ENCODE measurements around the gene EYS.
A peak's percentile ranks its signal among the peaks of the same experiment; 100 is the strongest.

Gene EYS

GRCh38 chr6:64121011-64121565 is 1585.9 kb downstream of the EYS start:
- Histone ChIP-seq H3K4me3 (ENCODE audit: low read length in 2 of 2) (no peak overlapping the region), H3K9ac (ENCODE audit: low read depth in 1 of 2, low read length in 2 of 2) (no peak overlapping the region), H3K4me1 (ENCODE audit: control insufficient read depth in 2 of 2, insufficient read depth in 2 of 2, low read length in 2 of 2) (no peaks in the 10 kb centered on the region), H3K9me3 (ENCODE audit: control insufficient read depth in 2 of 2, low read length in 2 of 2) (no peaks in the 10 kb centered on the region), H3K27me3 (ENCODE audit: control insufficient read depth in 2 of 2, insufficient read depth in 2 of 2, low read length in 2 of 2) (no peaks in the 10 kb centered on the region), H3K27ac (ENCODE audit: low read depth in 2 of 2, low read length in 2 of 2) (no peak overlapping the region), H3K36me3 (ENCODE audit: control insufficient read depth in 2 of 2, insufficient read depth in 2 of 2, low read length in 2 of 2) (no peaks in the 10 kb centered on the region)

GRCh38 chr6:64113704-64114103 is 1593.3 kb downstream of the EYS start:
- H3K27me3 ChIP-seq (ENCODE audit: control insufficient read depth in 2 of 2, insufficient read depth in 2 of 2, low read length in 2 of 2): no peaks in the 10 kb centered on the region
- H3K36me3 ChIP-seq (ENCODE audit: control insufficient read depth in 2 of 2, insufficient read depth in 2 of 2, low read length in 2 of 2): no peaks in the 10 kb centered on the region
- no peak overlapping the region for H3K4me3 ChIP-seq (ENCODE audit: low read length in 2 of 2)
- no peak overlapping the region for H3K9ac ChIP-seq (ENCODE audit: low read depth in 1 of 2, low read length in 2 of 2)
- no peak overlapping the region for H3K27ac ChIP-seq (ENCODE audit: low read depth in 2 of 2, low read length in 2 of 2)
- no peaks in the 10 kb centered on the region for H3K4me1 ChIP-seq (ENCODE audit: control insufficient read depth in 2 of 2, insufficient read depth in 2 of 2, low read length in 2 of 2)
- H3K9me3 ChIP-seq (ENCODE audit: control insufficient read depth in 2 of 2, low read length in 2 of 2): no peaks in the 10 kb centered on the region

- Histone ChIP-seq H3K36me3 (ENCODE audit: control insufficient read depth in 2 of 2, insufficient read depth in 2 of 2, low read length in 2 of 2) (no peaks in the 10 kb centered on the region), H3K9me3 (ENCODE audit: control insufficient read depth in 2 of 2, low read length in 2 of 2) (no peaks in the 10 kb centered on the region), H3K27me3 (ENCODE audit: control insufficient read depth in 2 of 2, insufficient read depth in 2 of 2, low read length in 2 of 2) (no peaks in the 10 kb centered on the region), H3K27ac (ENCODE audit: low read depth in 2 of 2, low read length in 2 of 2) (no peak overlapping the region), H3K4me1 (ENCODE audit: control insufficient read depth in 2 of 2, insufficient read depth in 2 of 2, low read length in 2 of 2) (no peaks in the 10 kb centered on the region), H3K9ac (ENCODE audit: low read depth in 1 of 2, low read length in 2 of 2) (no peak overlapping the region), H3K4me3 (ENCODE audit: low read length in 2 of 2) (no peak overlapping the region)
Measured at GRCh38 chr6:64104051-64104450, 1603.0 kb downstream of the EYS start.

DNA sequence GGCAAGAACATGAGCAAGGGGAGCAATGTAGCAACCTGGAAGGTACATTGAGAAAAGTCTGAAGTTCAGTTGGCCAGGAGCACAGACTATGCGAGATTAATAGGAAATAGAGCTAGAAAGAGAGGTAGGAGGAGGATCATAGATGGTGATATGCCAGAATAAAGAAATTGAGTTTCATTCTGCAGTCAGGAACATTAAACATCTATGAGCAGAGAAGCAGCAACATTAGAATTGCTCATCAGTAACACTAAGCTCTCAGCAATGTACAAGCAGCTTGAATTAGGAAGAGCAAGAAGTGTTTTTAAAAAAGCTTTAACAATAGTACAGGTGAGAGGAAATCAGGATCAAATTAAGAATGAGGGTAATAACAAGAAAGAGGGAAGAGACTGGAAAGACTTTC is 1603.5 kb downstream of the EYS start:
- no peaks in the 10 kb centered on the region for H3K4me1 ChIP-seq (ENCODE audit: control insufficient read depth in 2 of 2, insufficient read depth in 2 of 2, low read length in 2 of 2)
- no peak overlapping the region for H3K27ac ChIP-seq (ENCODE audit: low read depth in 2 of 2, low read length in 2 of 2)
- no peaks in the 10 kb centered on the region for H3K27me3 ChIP-seq (ENCODE audit: control insufficient read depth in 2 of 2, insufficient read depth in 2 of 2, low read length in 2 of 2)
- no peak overlapping the region for H3K9ac ChIP-seq (ENCODE audit: low read depth in 1 of 2, low read length in 2 of 2)
- no peaks in the 10 kb centered on the region for H3K9me3 ChIP-seq (ENCODE audit: control insufficient read depth in 2 of 2, low read length in 2 of 2)
- no peak overlapping the region for H3K4me3 ChIP-seq (ENCODE audit: low read length in 2 of 2)
- H3K36me3 ChIP-seq (ENCODE audit: control insufficient read depth in 2 of 2, insufficient read depth in 2 of 2, low read length in 2 of 2): no peaks in the 10 kb centered on the region

DNA sequence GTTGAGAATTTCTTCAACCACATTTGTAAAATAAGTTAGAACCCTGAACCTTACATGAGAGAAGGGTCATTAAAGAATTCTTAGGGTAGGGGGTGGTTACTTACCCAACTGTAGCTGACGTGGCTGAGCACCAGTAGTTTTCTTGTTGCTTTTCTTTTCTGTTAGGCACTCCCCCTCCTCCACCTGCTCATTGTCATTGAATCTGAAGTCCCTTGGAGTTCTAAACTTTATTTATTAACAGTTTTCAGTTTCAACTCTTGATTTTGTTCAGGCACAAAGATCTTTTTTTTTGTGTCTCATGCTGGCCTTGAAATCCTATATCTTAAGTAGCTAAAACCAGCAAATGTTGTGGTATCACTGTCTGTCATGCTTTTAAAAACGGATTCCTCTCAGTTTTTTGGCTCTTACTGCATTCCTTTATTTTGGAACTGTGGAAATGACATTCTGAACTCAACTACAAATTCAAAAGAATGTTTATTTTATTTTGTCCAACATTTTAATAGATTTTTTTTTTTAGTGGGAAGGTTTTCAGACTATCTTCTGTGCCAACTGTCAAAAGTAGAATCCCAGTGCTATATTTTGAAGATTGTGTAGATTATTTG is 1606.2 kb downstream of the EYS start:
- Histone ChIP-seq H3K9me3 (ENCODE audit: control insufficient read depth in 2 of 2, low read length in 2 of 2) (no peaks in the 10 kb centered on the region), H3K4me1 (ENCODE audit: control insufficient read depth in 2 of 2, insufficient read depth in 2 of 2, low read length in 2 of 2) (no peaks in the 10 kb centered on the region), H3K27me3 (ENCODE audit: control insufficient read depth in 2 of 2, insufficient read depth in 2 of 2, low read length in 2 of 2) (no peaks in the 10 kb centered on the region), H3K36me3 (ENCODE audit: control insufficient read depth in 2 of 2, insufficient read depth in 2 of 2, low read length in 2 of 2) (no peaks in the 10 kb centered on the region), H3K27ac (ENCODE audit: low read depth in 2 of 2, low read length in 2 of 2) (no peak overlapping the region), H3K9ac (ENCODE audit: low read depth in 1 of 2, low read length in 2 of 2) (no peak overlapping the region), H3K4me3 (ENCODE audit: low read length in 2 of 2) (no peak overlapping the region)

DNA sequence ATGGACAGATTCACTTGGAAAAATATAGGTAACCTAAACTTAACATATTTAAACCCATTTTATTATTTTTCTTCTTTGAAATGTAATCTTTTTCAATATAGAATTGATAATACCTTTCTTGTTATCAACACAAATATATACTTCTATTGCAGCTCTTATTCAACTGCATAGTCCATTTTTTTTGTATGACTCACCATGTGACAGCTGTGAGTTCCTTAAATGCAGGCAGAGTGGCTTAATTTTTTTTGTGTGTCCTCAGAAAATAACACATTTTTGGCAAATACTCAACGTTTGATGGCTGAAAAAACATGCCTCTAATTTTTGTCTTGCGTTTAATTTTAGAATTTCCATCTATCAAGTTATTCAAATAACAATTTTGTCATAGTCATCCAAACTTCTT is 1616.7 kb downstream of the EYS start:
- H3K27me3 ChIP-seq (ENCODE audit: control insufficient read depth in 2 of 2, insufficient read depth in 2 of 2, low read length in 2 of 2): no peaks in the 10 kb centered on the region
- no peaks in the 10 kb centered on the region for H3K9me3 ChIP-seq (ENCODE audit: control insufficient read depth in 2 of 2, low read length in 2 of 2)
- no peak overlapping the region for H3K4me3 ChIP-seq (ENCODE audit: low read length in 2 of 2)
- H3K9ac ChIP-seq (ENCODE audit: low read depth in 1 of 2, low read length in 2 of 2): no peak overlapping the region
- no peaks in the 10 kb centered on the region for H3K36me3 ChIP-seq (ENCODE audit: control insufficient read depth in 2 of 2, insufficient read depth in 2 of 2, low read length in 2 of 2)
- H3K4me1 ChIP-seq (ENCODE audit: control insufficient read depth in 2 of 2, insufficient read depth in 2 of 2, low read length in 2 of 2): no peaks in the 10 kb centered on the region
- H3K27ac ChIP-seq (ENCODE audit: low read depth in 2 of 2, low read length in 2 of 2): no peak overlapping the region

DNA sequence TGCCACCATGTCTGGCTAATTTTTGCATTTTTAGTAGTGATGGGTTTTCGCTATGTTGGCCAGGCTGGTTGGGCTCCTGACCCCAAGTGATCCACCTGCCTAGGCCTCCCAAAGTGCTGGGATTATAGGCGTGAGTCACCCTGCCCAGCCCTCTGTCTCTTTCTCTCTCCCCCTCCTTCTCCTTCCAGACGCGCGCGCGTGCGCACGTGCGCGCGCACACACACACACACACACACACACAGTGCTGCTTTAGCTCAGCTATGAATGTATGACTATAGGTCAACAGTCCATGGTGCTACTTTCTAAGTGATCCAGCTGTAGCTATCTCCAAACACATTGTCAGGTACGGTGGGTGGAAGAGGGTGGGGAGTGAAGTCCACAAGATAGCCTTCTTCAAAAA is 1621.9 kb downstream of the EYS start:
- H3K4me3 ChIP-seq (ENCODE audit: low read length in 2 of 2): peak overlapping the region in 1 of 2 donors; percentile 30
- no peak overlapping the region for H3K9ac ChIP-seq (ENCODE audit: low read depth in 1 of 2, low read length in 2 of 2)
- H3K36me3 ChIP-seq (ENCODE audit: control insufficient read depth in 2 of 2, insufficient read depth in 2 of 2, low read length in 2 of 2): no peaks in the 10 kb centered on the region
- H3K27me3 ChIP-seq (ENCODE audit: control insufficient read depth in 2 of 2, insufficient read depth in 2 of 2, low read length in 2 of 2): no peaks in the 10 kb centered on the region
- H3K27ac ChIP-seq (ENCODE audit: low read depth in 2 of 2, low read length in 2 of 2): peak overlapping the region in 1 of 2 donors; percentile 48
- no peaks in the 10 kb centered on the region for H3K4me1 ChIP-seq (ENCODE audit: control insufficient read depth in 2 of 2, insufficient read depth in 2 of 2, low read length in 2 of 2)
- no peaks in the 10 kb centered on the region for H3K9me3 ChIP-seq (ENCODE audit: control insufficient read depth in 2 of 2, low read length in 2 of 2)

GRCh38 chr6:64084185-64084663 is 1622.8 kb downstream of the EYS start:
- Histone ChIP-seq H3K27me3 (ENCODE audit: control insufficient read depth in 2 of 2, insufficient read depth in 2 of 2, low read length in 2 of 2) (no peaks in the 10 kb centered on the region), H3K4me1 (ENCODE audit: control insufficient read depth in 2 of 2, insufficient read depth in 2 of 2, low read length in 2 of 2) (no peaks in the 10 kb centered on the region), H3K9ac (ENCODE audit: low read depth in 1 of 2, low read length in 2 of 2) (no peak overlapping the region), H3K4me3 (ENCODE audit: low read length in 2 of 2) (no peak overlapping the region), H3K36me3 (ENCODE audit: control insufficient read depth in 2 of 2, insufficient read depth in 2 of 2, low read length in 2 of 2) (no peaks in the 10 kb centered on the region), H3K9me3 (ENCODE audit: control insufficient read depth in 2 of 2, low read length in 2 of 2) (no peaks in the 10 kb centered on the region), H3K27ac (ENCODE audit: low read depth in 2 of 2, low read length in 2 of 2) (peak overlapping the region in 1 of 2 donors; percentile 48)

DNA sequence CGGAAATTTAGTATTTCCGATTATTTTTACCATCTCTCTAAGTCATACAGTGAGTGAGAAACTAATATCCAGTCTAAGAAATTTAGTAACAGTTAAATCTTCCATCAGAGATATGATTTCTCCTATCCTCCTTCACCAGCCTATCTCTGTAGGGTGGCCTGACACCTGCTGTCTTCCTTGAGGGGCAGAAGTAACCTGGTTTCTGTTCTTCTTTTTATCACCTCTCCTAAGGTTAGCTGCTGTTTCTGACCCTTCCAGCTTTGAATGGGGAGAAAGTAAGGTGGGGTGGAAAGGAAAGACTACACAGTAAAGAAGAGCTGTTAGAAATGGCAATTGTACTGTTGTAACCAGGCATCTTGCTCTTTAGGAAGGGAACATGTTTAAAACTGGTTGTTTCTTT is 1623.8 kb downstream of the EYS start:
- H3K27me3 ChIP-seq (ENCODE audit: control insufficient read depth in 2 of 2, insufficient read depth in 2 of 2, low read length in 2 of 2): no peaks in the 10 kb centered on the region
- no peak overlapping the region for H3K9ac ChIP-seq (ENCODE audit: low read depth in 1 of 2, low read length in 2 of 2)
- no peaks in the 10 kb centered on the region for H3K36me3 ChIP-seq (ENCODE audit: control insufficient read depth in 2 of 2, insufficient read depth in 2 of 2, low read length in 2 of 2)
- no peaks in the 10 kb centered on the region for H3K9me3 ChIP-seq (ENCODE audit: control insufficient read depth in 2 of 2, low read length in 2 of 2)
- no peaks in the 10 kb centered on the region for H3K4me1 ChIP-seq (ENCODE audit: control insufficient read depth in 2 of 2, insufficient read depth in 2 of 2, low read length in 2 of 2)
- no peak overlapping the region for H3K27ac ChIP-seq (ENCODE audit: low read depth in 2 of 2, low read length in 2 of 2)
- no peak overlapping the region for H3K4me3 ChIP-seq (ENCODE audit: low read length in 2 of 2)

- H3K9ac ChIP-seq (ENCODE audit: low read depth in 1 of 2, low read length in 2 of 2): no peak overlapping the region
- H3K4me3 ChIP-seq (ENCODE audit: low read length in 2 of 2): no peak overlapping the region
- H3K36me3 ChIP-seq (ENCODE audit: control insufficient read depth in 2 of 2, insufficient read depth in 2 of 2, low read length in 2 of 2): no peaks in the 10 kb centered on the region
- H3K9me3 ChIP-seq (ENCODE audit: control insufficient read depth in 2 of 2, low read length in 2 of 2): no peaks in the 10 kb centered on the region
- H3K27me3 ChIP-seq (ENCODE audit: control insufficient read depth in 2 of 2, insufficient read depth in 2 of 2, low read length in 2 of 2): no peaks in the 10 kb centered on the region
- H3K4me1 ChIP-seq (ENCODE audit: control insufficient read depth in 2 of 2, insufficient read depth in 2 of 2, low read length in 2 of 2): no peaks in the 10 kb centered on the region
- no peak overlapping the region for H3K27ac ChIP-seq (ENCODE audit: low read depth in 2 of 2, low read length in 2 of 2)
Measured at GRCh38 chr6:64081453-64081852, 1625.6 kb downstream of the EYS start.
